GM12878 (cell line): ENCODE results near the gene STK11. TPM values are rescaled to one million over a fixed set of nuclear protein-coding genes. Genes with fewer than 3 reads are reported as not detected.

Source experiments
- ATF7 ChIP-seq: fragments of 450-650 bp; IDR thresholded peaks from 2 replicates; pipeline ENCODE4 v1.6.1; 2016; ENCODE audit warnings: low read depth, mild to moderate bottlenecking
- BCL3 ChIP-seq: IDR thresholded peaks from 2 replicates; pipeline ENCODE4 v1.6.1; 2011; ENCODE audit warnings: borderline replicate concordance, low read depth, mild to moderate bottlenecking, moderate library complexity, low read length; ENCODE audit not compliant: insufficient read depth, poor library complexity, severe bottlenecking
- CBX3 ChIP-seq: fragments of 200-600 bp; sonication (generic); IDR thresholded peaks from 2 replicates; pipeline ENCODE4 v1.6.1; 2016; ENCODE audit warnings: low read depth, borderline replicate concordance
- CBX5 ChIP-seq: sonication (generic); IDR thresholded peaks from 2 replicates; pipeline ENCODE4 v1.6.1; 2016; ENCODE audit warnings: low read depth, moderate library complexity, mild to moderate bottlenecking, inconsistent platforms
- E2F8 ChIP-seq: fragments of 450-650 bp; IDR thresholded peaks from 2 replicates; pipeline ENCODE4 v1.6.1; 2018; ENCODE audit warnings: mild to moderate bottlenecking, low read depth, moderate library complexity; ENCODE audit not compliant: partially characterized antibody
- ESRRA ChIP-seq: IDR thresholded peaks from 2 replicates; pipeline ENCODE4 v1.6.1; 2012; ENCODE audit warnings: mild to moderate bottlenecking, low read length, improper control_type of control experiment
- ETV6 ChIP-seq, 2 experiments: fragments of 450-650 bp in 1 of 2; IDR thresholded peaks in 1 of 2; conservative IDR thresholded peaks in 1 of 2; 2 replicates each; pipeline ENCODE4 v1.6.1; 2014; ENCODE audit warnings: antibody characterized with exemption in 1 of 2, borderline replicate concordance in 1 of 2, low read depth in 1 of 2, mild to moderate bottlenecking in 1 of 2, moderate library complexity in 1 of 2
- EZH2 ChIP-seq: IDR thresholded peaks from 2 replicates; pipeline ENCODE4 v1.6.1; 2012; ENCODE audit warnings: low read depth, mild to moderate bottlenecking, control low read depth, inconsistent platforms, low read length, borderline replicate concordance; ENCODE audit not compliant: control insufficient read depth
- GATAD2B ChIP-seq: fragments of 450-650 bp; conservative IDR thresholded peaks from 2 replicates; pipeline ENCODE4 v1.6.1; 2017; ENCODE audit warnings: low read depth, mild to moderate bottlenecking, moderate library complexity
- JUND ChIP-seq: IDR thresholded peaks from 2 replicates; pipeline ENCODE4 v1.6.1; 2012; ENCODE audit warnings: low read depth, mild to moderate bottlenecking, low read length, improper control_type of control experiment, moderate library complexity
- KDM1A ChIP-seq: fragments of 200-600 bp; sonication (generic); IDR thresholded peaks from 2 replicates; pipeline ENCODE4 v1.6.1; 2016; ENCODE audit warnings: borderline replicate concordance
- MTA3 ChIP-seq: IDR thresholded peaks from 2 replicates; pipeline ENCODE4 v1.6.1; 2012; ENCODE audit warnings: low read length, inconsistent platforms, borderline replicate concordance
- MXI1 ChIP-seq: fragments of 150-350 bp; IDR thresholded peaks from 2 replicates; pipeline ENCODE4 v1.6.1; 2011; ENCODE audit warnings: low read depth, mild to moderate bottlenecking, inconsistent platforms, low read length, improper control_type of control experiment
- NR2F1 ChIP-seq: fragments of 450-650 bp; conservative IDR thresholded peaks from 2 replicates; pipeline ENCODE4 v1.6.1; 2017; ENCODE audit warnings: mild to moderate bottlenecking
- PBX3 ChIP-seq: IDR thresholded peaks from 2 replicates; pipeline ENCODE4 v1.6.1; 2011; ENCODE audit warnings: mild to moderate bottlenecking, low read depth, low read length, moderate library complexity; ENCODE audit not compliant: insufficient replicate concordance
- PKNOX1 ChIP-seq: fragments of 450-650 bp; IDR thresholded peaks from 2 replicates; pipeline ENCODE4 v1.6.1; 2016; ENCODE audit warnings: mild to moderate bottlenecking
- SIN3A ChIP-seq: IDR thresholded peaks from 2 replicates; pipeline ENCODE4 v1.6.1; 2012; ENCODE audit warnings: low read depth, low read length, improper control_type of control experiment
- SPI1 ChIP-seq: IDR thresholded peaks from 2 replicates; pipeline ENCODE4 v1.6.1; 2011; ENCODE audit warnings: low read depth, mild to moderate bottlenecking, low read length, moderate library complexity, borderline replicate concordance; ENCODE audit not compliant: insufficient read depth
- SREBF2 ChIP-seq: IDR thresholded peaks from 2 replicates; pipeline ENCODE4 v1.6.1; 2012; ENCODE audit warnings: mild to moderate bottlenecking, low read length
- TARDBP ChIP-seq: IDR thresholded peaks from 2 replicates; pipeline ENCODE4 v1.6.1; 2016; ENCODE audit warnings: borderline replicate concordance
- ZBED1 ChIP-seq: IDR thresholded peaks from 2 replicates; pipeline ENCODE4 v1.6.1; 2016; ENCODE audit warnings: borderline replicate concordance
- polyA plus RNA-seq, 11 experiments: library from polyadenylated mRNA; depleted of rRNA in 4 of 11; unstranded in 6 of 11; stranded (reverse) in 5 of 11; fragments of >200 nt; fragmentation: Nextera tagmentation in 4 of 11; fragmentation: Illumina TruSeq in 1 of 11; extraction: Ambion mirVana in 4 of 11; extraction: Trizol in 1 of 11; gene quantifications; 1 replicate in 1 of 11; 2 replicates in 10 of 11; pipeline versions ENCODE4 v1.2.1 to v1.2.3, GENCODE V29; 2011 to 2016; ENCODE audit warnings: inconsistent platforms in 2 of 11, missing spikeins in 2 of 11, low read depth in 1 of 11
- total RNA-seq, 4 experiments: library from RNA; depleted of rRNA in 3 of 4; stranded (reverse); fragments of >200 nt in 3 of 4; fragmentation: Illumina TruSeq in 1 of 4; extraction: Trizol in 1 of 4; gene quantifications; 2 replicates each; pipeline versions ENCODE4 v1.2.1 to v1.2.3, GENCODE V29; 2013 to 2021

Gene STK11
- total and polyA plus RNA-seq, 10 of the 15 experiments (the other 5 are each of a cell fraction or from before 2014, with no cell fraction given) = 0.33 to 71.0 (median 23.8) TPM

- peak; percentile 95 for TF ChIP-seq BCL3
- peak; percentile 43; the same call in 1 of the 2 replicates for TF ChIP-seq SPI1
- no peak for TF ChIP-seq SIN3A
- TF ChIP-seq KDM1A = no peak
- TF ChIP-seq ESRRA = no peak
- TF ChIP-seq MXI1 = peak; percentile 45; the same call in 1 of the 2 replicates
- peak; percentile 14 for TF ChIP-seq PBX3
- TF ChIP-seq PKNOX1 = no peak
- TF ChIP-seq JUND = no peak
- peak; percentile 88; the same call in 1 of the 2 replicates for TF ChIP-seq ZBED1
- no peak for TF ChIP-seq TARDBP
- no peak for TF ChIP-seq MTA3
- no peak for TF ChIP-seq SREBF2
- TF ChIP-seq NR2F1 = peak; percentile 97
- peak; percentile 100 for TF ChIP-seq GATAD2B
- no peak for TF ChIP-seq CBX5
- TF ChIP-seq ATF7 = 0 out of 2 replicates have a peak, but pooled peaks have one; percentile 22
- no peak for TF ChIP-seq CBX3
- no peak for TF ChIP-seq EZH2
- no peak for TF ChIP-seq E2F8
- TF ChIP-seq ETV6 (conservative IDR thresholded peaks at IDR 0.05 in 1 of 2, IDR thresholded peaks at IDR 0.05 in 1 of 2; ENCODE audit: borderline replicate concordance in 1 of 2, low read depth in 1 of 2) = peak in 1 of 2 experiments; percentile 84; a peak in 2 of 4 replicates
These were observed 53.8 kb downstream of the STK11 start (continued) for GRCh38 chr19:1259206-1259875.
